ENCODE results near the gene SDHAF2.
A peak's percentile ranks its signal among the peaks of the same experiment; 100 is the strongest.

SDHAF2 gene

GRCh38 chr11:61476371-61476770, 46.4 kb downstream of the SDHAF2 start (continued):
- TF ChIP-seq SALL2 (tag by site-specific recombination; IDR thresholded peaks at IDR 0.05; ENCODE audit: borderline replicate concordance) = no peak
- no peak for TF ChIP-seq ZBTB10 (tag by site-specific recombination; IDR thresholded peaks at IDR 0.05)
- no peak for TF ChIP-seq SP7 (tag by site-specific recombination; IDR thresholded peaks at IDR 0.05)

- H3K9me3 ChIP-seq (ENCODE audit: control insufficient read depth, insufficient read depth, low read depth, low read length) = no peaks in the 10 kb centered on the region
- no peak for TF ChIP-seq ELK4 (IDR thresholded peaks at IDR 0.05; ENCODE audit: borderline replicate concordance, low read depth, low read length)
- H3K4me3 ChIP-seq (ENCODE audit: low read depth, low read length) = no peak overlapping the region
- no peak overlapping the region for H3K27ac ChIP-seq (ENCODE audit: extremely low read depth, low read depth, low read length)
- CTCF ChIA-PET = interaction anchor here (0.6 to 11.7 kb wide), 26 partner anchors 9 to 1787 kb away, joined by 3 to 325 read pairs (median 5); partner anchors contain the start of genes LRRC10B and MS4A15
- POLR2A ChIA-PET = interaction anchor here (0.6 kb wide), 1 partner anchor 11 kb away, joined by 4 read pairs; no protein-coding TSS in a partner anchor
- peaks cover 0 to 4% of the 10 kb centered on the region in 2 experiments; a peak in 1 of 3 replicates for H3K36me3 ChIP-seq (ENCODE audit: control insufficient read depth in 2 of 2, insufficient read depth in 1 of 2, low read length in 2 of 2)
- no peaks in the 10 kb centered on the region for H3K4me1 ChIP-seq (ENCODE audit: control insufficient read depth, insufficient read depth, low read length)
Observed at GRCh38 chr11:61477126-61477525, 47.2 kb downstream of the SDHAF2 start.

- Histone ChIP-seq H3K4me3 (ENCODE audit: low read depth, low read length) (no peak overlapping the region), H3K4me1 (ENCODE audit: control insufficient read depth, insufficient read depth, low read length) (no peaks in the 10 kb centered on the region), H3K9me3 (ENCODE audit: control insufficient read depth, insufficient read depth, low read depth, low read length) (no peaks in the 10 kb centered on the region), H3K27ac (ENCODE audit: extremely low read depth, low read depth, low read length) (no peak overlapping the region), H3K36me3 (ENCODE audit: control insufficient read depth in 2 of 2, insufficient read depth in 1 of 2, low read length in 2 of 2) (peaks cover 0 to 2% of the 10 kb centered on the region in 2 experiments; a peak in 1 of 3 replicates)
- TF ChIP-seq ZNF548 (tag by site-specific recombination; IDR thresholded peaks at IDR 0.05) = no peak
- peak; percentile 84 for TF ChIP-seq ZNF341 (tag by site-specific recombination; IDR thresholded peaks at IDR 0.05; ENCODE audit: low read depth)
- peak; percentile 60 for TF ChIP-seq ZNF654 (tag by site-specific recombination; IDR thresholded peaks at IDR 0.05; ENCODE audit: low read depth)
- TF ChIP-seq CTCF (tag by site-specific recombination; IDR thresholded peaks at IDR 0.05) = peak; percentile 71
- no peak for TF ChIP-seq GLIS1 (tag by site-specific recombination; IDR thresholded peaks at IDR 0.05)
- 0 out of 2 replicates have a peak, but pooled peaks have one; percentile 42 for TF ChIP-seq PATZ1 (tag by site-specific recombination; IDR thresholded peaks at IDR 0.05)
- CTCF ChIA-PET = interaction anchor here (0.6 to 11.7 kb wide), 38 partner anchors 8 to 1788 kb away, joined by 3 to 325 read pairs (median 4); partner anchors contain the start of gene LRRC10B
- POLR2A ChIA-PET = interaction anchor here (0.7 to 1.0 kb wide), 3 partner anchors 31 to 255 kb away, joined by 3 read pairs; partner anchors contain the start of gene LRRC10B
Observed at GRCh38 chr11:61477727-61478148, 47.8 kb downstream of the SDHAF2 start.

Data from HEK293 (cell line).